Liver (tissue), 9 donors: ENCODE data around the gene ALG1L2. TPM values are rescaled to one million over a fixed set of nuclear protein-coding genes. Genes with fewer than 3 reads are reported as not detected.
"Not testable (repeated sequence)": the region's sequence is repeated elsewhere in the genome, so short reads cannot be mapped to it uniquely, and the experiment has no call there.

Experiments
- DNase-seq: peaks from one replicate; pipeline ENCODE4 v3.0.0-alpha.2; 2017; ENCODE audit warnings: low spot score
- H3K27ac ChIP-seq, 2 donors: one replicate each; pipeline ENCODE4 v1.7.0; 2013; ENCODE audit warnings: inconsistent platforms in 2 of 2, low read length in 2 of 2, control low read depth in 1 of 2, low read depth in 1 of 2, mild to moderate bottlenecking in 1 of 2
- H3K27me3 ChIP-seq, 4 donors: one replicate each; pipeline versions ENCODE4 v1.6.1 to v1.7.0; 2013; ENCODE audit warnings: low read length in 3 of 4, inconsistent platforms in 1 of 4, mild to moderate bottlenecking in 1 of 4, moderate library complexity in 1 of 4; ENCODE audit not compliant: control insufficient read depth in 4 of 4, insufficient read depth in 4 of 4
- H3K36me3 ChIP-seq, 4 donors: one replicate each; pipeline versions ENCODE4 v1.6.1 to v1.7.0; 2013; ENCODE audit warnings: low read length in 3 of 4, mild to moderate bottlenecking in 3 of 4, low read depth in 1 of 4, moderate library complexity in 1 of 4; ENCODE audit not compliant: control insufficient read depth in 4 of 4, insufficient read depth in 3 of 4
- H3K4me1 ChIP-seq, 4 donors: one replicate each; pipeline versions ENCODE4 v1.6.1 to v1.7.0; 2013; ENCODE audit warnings: low read length in 3 of 4, mild to moderate bottlenecking in 3 of 4, moderate library complexity in 1 of 4; ENCODE audit not compliant: control insufficient read depth in 4 of 4, insufficient read depth in 4 of 4
- H3K4me3 ChIP-seq, 3 donors: one replicate each; pipeline versions ENCODE4 v1.6.1 to v1.7.0; 2013; ENCODE audit warnings: low read length in 3 of 3, control low read depth in 1 of 3, low read depth in 1 of 3, mild to moderate bottlenecking in 1 of 3
- H3K9ac ChIP-seq, 2 donors: one replicate each; pipeline ENCODE4 v1.7.0; 2013; ENCODE audit warnings: low read length in 2 of 2, mild to moderate bottlenecking in 2 of 2, moderate library complexity in 2 of 2, control low read depth in 1 of 2, low read depth in 1 of 2
- H3K9me3 ChIP-seq, 4 donors: one replicate each; pipeline versions ENCODE4 v1.6.1 to v1.7.0; 2013; ENCODE audit warnings: low read length in 3 of 4; ENCODE audit not compliant: control insufficient read depth in 4 of 4
- ATF3 ChIP-seq: IDR thresholded peaks from 2 replicates; pipeline ENCODE4 v1.6.1; 2016; ENCODE audit warnings: antibody characterized with exemption
- CTCF ChIP-seq: fragments of 150-350 bp; IDR thresholded peaks from 2 replicates; pipeline ENCODE4 v1.5.1; 2017; ENCODE audit warnings: improper control_type of control experiment, low read depth, low read length; ENCODE audit not compliant: missing input control
- EGR1 ChIP-seq, 2 donors: IDR thresholded peaks; 2 replicates each; pipeline ENCODE4 v1.6.1; 2016 to 2018; ENCODE audit warnings: antibody characterized with exemption in 2 of 2, low read depth in 2 of 2
- FOXA1 ChIP-seq: IDR thresholded peaks from 2 replicates; pipeline ENCODE4 v1.6.1; 2016; ENCODE audit warnings: antibody characterized with exemption
- FOXA2 ChIP-seq: IDR thresholded peaks from 2 replicates; pipeline ENCODE4 v1.6.1; 2016; ENCODE audit warnings: antibody characterized with exemption
- GABPA ChIP-seq, 2 donors: IDR thresholded peaks in 1 of 2; conservative IDR thresholded peaks in 1 of 2; 2 replicates each; pipeline ENCODE4 v1.6.1; 2016; ENCODE audit warnings: antibody characterized with exemption in 2 of 2, mild to moderate bottlenecking in 1 of 2, moderate library complexity in 1 of 2
- HNF4A ChIP-seq, 2 donors: conservative IDR thresholded peaks; 2 replicates each; pipeline ENCODE4 v1.6.1; 2016; ENCODE audit warnings: antibody characterized with exemption in 2 of 2, mild to moderate bottlenecking in 2 of 2
- HNF4G ChIP-seq: IDR thresholded peaks from 2 replicates; pipeline ENCODE4 v1.6.1; 2016; ENCODE audit warnings: antibody characterized with exemption
- JUND ChIP-seq, 2 donors: IDR thresholded peaks; 2 replicates each; pipeline ENCODE4 v1.6.1; 2016; ENCODE audit warnings: antibody characterized with exemption in 2 of 2
- NR2F2 ChIP-seq: IDR thresholded peaks from 2 replicates; pipeline ENCODE4 v1.6.1; 2016; ENCODE audit warnings: antibody characterized with exemption
- RAD21 ChIP-seq, 2 donors: IDR thresholded peaks; 2 replicates each; pipeline ENCODE4 v1.6.1; 2016; ENCODE audit warnings: antibody characterized with exemption in 2 of 2, mild to moderate bottlenecking in 2 of 2
- RXRA ChIP-seq, 2 donors: IDR thresholded peaks; 2 replicates each; pipeline ENCODE4 v1.6.1; 2017 to 2018; ENCODE audit warnings: antibody characterized with exemption in 2 of 2, mild to moderate bottlenecking in 1 of 2
- SP1 ChIP-seq: IDR thresholded peaks from 2 replicates; pipeline ENCODE4 v1.6.1; 2018; ENCODE audit warnings: antibody characterized with exemption, mild to moderate bottlenecking
- TAF1 ChIP-seq: conservative IDR thresholded peaks from 2 replicates; pipeline ENCODE4 v1.6.1; 2016; ENCODE audit warnings: antibody characterized with exemption, mild to moderate bottlenecking
- YY1 ChIP-seq: IDR thresholded peaks from 2 replicates; pipeline ENCODE4 v1.6.1; 2016; ENCODE audit warnings: antibody characterized with exemption, mild to moderate bottlenecking
- ZBTB33 ChIP-seq: IDR thresholded peaks from 2 replicates; pipeline ENCODE4 v1.6.1; 2016; ENCODE audit warnings: antibody characterized with exemption
- WGBS: extraction: QIAGEN DNeasy Blood & Tissue Kit; methylation state at CpG from one replicate; pipeline ENCODE4 v1.1.7; 2013; 5-methylcytosine and 5-hydroxymethylcytosine counted together
- polyA plus RNA-seq, 2 donors: library from polyadenylated mRNA; stranded (reverse) in 1 of 2; unstranded in 1 of 2; fragments of 200-250 nt in 1 of 2; fragments of >200 nt in 1 of 2; fragmentation: Nextera tagmentation in 1 of 2; extraction: Ambion mirVana in 1 of 2; gene quantifications; one replicate each; pipeline versions ENCODE4 v1.2.1 to v1.2.3, GENCODE V29; 2013 to 2015
- total RNA-seq, 2 donors: library from RNA; depleted of rRNA; stranded (reverse); fragments of >200 nt; gene quantifications; one replicate each; pipeline ENCODE4 v1.2.3, GENCODE V29; 2014
- TF ChIP-seq, protein P1 (sequence below): IDR thresholded peaks from 2 replicates; pipeline ENCODE4 v1.6.1; 2016; ENCODE audit warnings: antibody characterized with exemption, mild to moderate bottlenecking
- TF ChIP-seq, protein P2 (sequence below): IDR thresholded peaks from 2 replicates; pipeline ENCODE4 v1.6.1; 2016; ENCODE audit warnings: antibody characterized with exemption
- donor health status: healthy.
- donor health status: healthy.
- donor health status: healthy.
- donor health status: healthy.
- donor health status: healthy.

Gene ALG1L2
- total RNA-seq (not detected), polyA plus RNA-seq (not detected)

GRCh38 chr3:130081351-130081881 lies at the start of gene ALG1L2:
Gene ALG1L2, plus strand, starts transcription at chr3:130081831. Its CDS starts 186 bp downstream, at chr3:130082017.
- Histone ChIP-seq H3K4me3 (no peak within 1 kb of the TSS), H3K36me3 (no peaks in the 10 kb centered on the region), H3K9me3 (no peaks in the 10 kb centered on the region), H3K27me3 (no peaks in the 10 kb centered on the region), H3K9ac (no peak within 1 kb of the TSS), H3K27ac (no peak within 1 kb of the TSS), H3K4me1 (no peaks in the 10 kb centered on the region)
- no peak for DNase-seq
- TF ChIP-seq, protein P1, sequence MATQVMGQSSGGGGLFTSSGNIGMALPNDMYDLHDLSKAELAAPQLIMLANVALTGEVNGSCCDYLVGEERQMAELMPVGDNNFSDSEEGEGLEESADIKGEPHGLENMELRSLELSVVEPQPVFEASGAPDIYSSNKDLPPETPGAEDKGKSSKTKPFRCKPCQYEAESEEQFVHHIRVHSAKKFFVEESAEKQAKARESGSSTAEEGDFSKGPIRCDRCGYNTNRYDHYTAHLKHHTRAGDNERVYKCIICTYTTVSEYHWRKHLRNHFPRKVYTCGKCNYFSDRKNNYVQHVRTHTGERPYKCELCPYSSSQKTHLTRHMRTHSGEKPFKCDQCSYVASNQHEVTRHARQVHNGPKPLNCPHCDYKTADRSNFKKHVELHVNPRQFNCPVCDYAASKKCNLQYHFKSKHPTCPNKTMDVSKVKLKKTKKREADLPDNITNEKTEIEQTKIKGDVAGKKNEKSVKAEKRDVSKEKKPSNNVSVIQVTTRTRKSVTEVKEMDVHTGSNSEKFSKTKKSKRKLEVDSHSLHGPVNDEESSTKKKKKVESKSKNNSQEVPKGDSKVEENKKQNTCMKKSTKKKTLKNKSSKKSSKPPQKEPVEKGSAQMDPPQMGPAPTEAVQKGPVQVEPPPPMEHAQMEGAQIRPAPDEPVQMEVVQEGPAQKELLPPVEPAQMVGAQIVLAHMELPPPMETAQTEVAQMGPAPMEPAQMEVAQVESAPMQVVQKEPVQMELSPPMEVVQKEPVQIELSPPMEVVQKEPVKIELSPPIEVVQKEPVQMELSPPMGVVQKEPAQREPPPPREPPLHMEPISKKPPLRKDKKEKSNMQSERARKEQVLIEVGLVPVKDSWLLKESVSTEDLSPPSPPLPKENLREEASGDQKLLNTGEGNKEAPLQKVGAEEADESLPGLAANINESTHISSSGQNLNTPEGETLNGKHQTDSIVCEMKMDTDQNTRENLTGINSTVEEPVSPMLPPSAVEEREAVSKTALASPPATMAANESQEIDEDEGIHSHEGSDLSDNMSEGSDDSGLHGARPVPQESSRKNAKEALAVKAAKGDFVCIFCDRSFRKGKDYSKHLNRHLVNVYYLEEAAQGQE, result no peak
- TF ChIP-seq CTCF (no peak), RAD21 (IDR thresholded peaks at IDR 0.05) (no peak), FOXA1 (no peak), FOXA2 (no peak), YY1 (no peak), RXRA (IDR thresholded peaks at IDR 0.05) (no peak), EGR1 (IDR thresholded peaks at IDR 0.05; ENCODE audit: low read depth in 2 of 2) (no peak), ATF3 (no peak), SP1 (no peak), JUND (IDR thresholded peaks at IDR 0.05) (no peak), ZBTB33 (no peak), TAF1 (no peak), HNF4G (no peak), GABPA (IDR thresholded peaks at IDR 0.05 in 1 of 2, conservative IDR thresholded peaks at IDR 0.05 in 1 of 2) (no peak), NR2F2 (no peak), HNF4A (conservative IDR thresholded peaks at IDR 0.05) (no peak)
- TF ChIP-seq, protein P2, sequence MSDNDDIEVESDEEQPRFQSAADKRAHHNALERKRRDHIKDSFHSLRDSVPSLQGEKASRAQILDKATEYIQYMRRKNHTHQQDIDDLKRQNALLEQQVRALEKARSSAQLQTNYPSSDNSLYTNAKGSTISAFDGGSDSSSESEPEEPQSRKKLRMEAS, result no peak
- WGBS, result 40% methylated on average over 7 of the region's 7 CpGs

GRCh38 chr3:130037126-130037815 lies 44.4 kb upstream of the ALG1L2 start:
- not testable (repeated sequence) for H3K36me3 ChIP-seq, H3K4me1 ChIP-seq, H3K27ac ChIP-seq, H3K27me3 ChIP-seq, H3K9ac ChIP-seq, H3K9me3 ChIP-seq, DNase-seq, H3K4me3 ChIP-seq
- 68% methylated on average over 11 of the region's 13 CpGs for WGBS

- WGBS, result 92% methylated on average over 3 of the region's 3 CpGs
- not testable (repeated sequence) for H3K36me3 ChIP-seq, H3K9ac ChIP-seq, H3K4me3 ChIP-seq, H3K27me3 ChIP-seq, H3K27ac ChIP-seq, H3K9me3 ChIP-seq, H3K4me1 ChIP-seq, DNase-seq
Measured at GRCh38 chr3:130042736-130043135, 38.9 kb upstream of the ALG1L2 start.

DNA sequence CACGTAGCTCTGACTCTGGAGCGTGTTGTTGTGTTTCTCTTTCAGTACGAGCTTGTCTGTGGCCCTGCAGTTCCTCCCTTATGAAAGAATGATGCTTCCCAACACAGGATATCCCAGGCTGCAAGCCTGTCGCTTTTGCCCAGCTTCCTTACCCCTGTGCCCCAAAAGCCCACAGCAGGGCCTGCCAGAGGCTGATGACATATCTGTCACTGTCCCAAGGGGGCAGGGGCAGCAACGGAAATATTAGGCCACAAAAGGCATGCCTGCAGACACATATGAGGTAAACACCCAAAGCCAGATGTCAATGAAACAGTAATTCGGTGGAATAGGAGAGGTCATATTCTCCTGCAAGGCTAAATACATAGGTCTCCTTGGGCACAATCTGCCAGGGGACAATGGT lies 38.0 kb upstream of the ALG1L2 start:
- H3K36me3 ChIP-seq, result not testable (repeated sequence)
- WGBS, result 73% methylated on average over 6 of the region's 6 CpGs

More for the DNA sequence above, 38.0 kb upstream of the ALG1L2 start:
- not testable (repeated sequence) for H3K9me3 ChIP-seq, H3K27me3 ChIP-seq, H3K9ac ChIP-seq, H3K27ac ChIP-seq, H3K4me1 ChIP-seq, H3K4me3 ChIP-seq, DNase-seq
